ENCODE measurements around the gene PSMB2.

- TF ChIP-seq CTCF (IDR thresholded peaks at IDR 0.05 in 2 of 3, conservative IDR thresholded peaks at IDR 0.05 in 1 of 3; ENCODE audit: borderline replicate concordance in 1 of 3, insufficient read depth in 1 of 3, low read depth in 2 of 3, low read length in 2 of 3) (no peak), RAD21 (IDR thresholded peaks at IDR 0.05; ENCODE audit: low read depth) (no peak), POLR2AphosphoS5 (IDR thresholded peaks at IDR 0.05; ENCODE audit: low read depth, low read length) (no peak), JUND (IDR thresholded peaks at IDR 0.05) (no peak), POLR2A (IDR thresholded peaks at IDR 0.05; ENCODE audit: borderline replicate concordance, extremely low read depth, insufficient read depth, insufficient read length) (no peak), FOSL1 (IDR thresholded peaks at IDR 0.05; ENCODE audit: low read depth) (no peak), EZH2 (IDR thresholded peaks at IDR 0.05) (no peak), SP1 (IDR thresholded peaks at IDR 0.05; ENCODE audit: low read depth) (no peak), MAX (IDR thresholded peaks at IDR 0.05) (no peak), ZFX (IDR thresholded peaks at IDR 0.05) (no peak), REST (IDR thresholded peaks at IDR 0.05; ENCODE audit: low read depth) (no peak)
These were observed 85.5 kb downstream of the PSMB2 start for GRCh38 chr1:35555601-35556477.

Measured in HCT116 (cell line).